GM21737 (cell line): Measurements from ENCODE around the gene NRCAM.
"Not testable (repeated sequence)": the region's sequence is repeated elsewhere in the genome, so short reads cannot be mapped to it uniquely, and the experiment has no call there.

ENCODE experiments used
- ATAC-seq: cut with Tn5 transposase; IDR thresholded peaks from one replicate; pipeline ENCODE4 v1.9.1; 2021; ENCODE audit warnings: mild to moderate bottlenecking, moderate library complexity; ENCODE audit not compliant: unreplicated experiment

The NRCAM gene

GRCh38 chr7:108285003-108285368, 171.2 kb downstream of the NRCAM start:
- no peak for ATAC-seq

- peak; percentile 54 for ATAC-seq
Measured at GRCh38 chr7:108284349-108285002, 171.8 kb downstream of the NRCAM start.

- ATAC-seq, result no peak
Measured at GRCh38 chr7:108283252-108283651, 173.0 kb downstream of the NRCAM start.

- ATAC-seq, result no peak
Measured at GRCh38 chr7:108282427-108282996, 173.7 kb downstream of the NRCAM start.

- no peak for ATAC-seq
Measured at GRCh38 chr7:108280136-108280535, 176.1 kb downstream of the NRCAM start.

- no peak for ATAC-seq
Measured at GRCh38 chr7:108278776-108279175, 177.5 kb downstream of the NRCAM start.

- no peak for ATAC-seq
Measured at GRCh38 chr7:108278281-108278680, 178.0 kb downstream of the NRCAM start.

GRCh38 chr7:108274447-108274846, 181.8 kb downstream of the NRCAM start:
- not testable (repeated sequence) for ATAC-seq

- not testable (repeated sequence) for ATAC-seq
Measured at GRCh38 chr7:108272891-108273290, 183.3 kb downstream of the NRCAM start.

GRCh38 chr7:108270385-108271015, 185.7 kb downstream of the NRCAM start:
- ATAC-seq, result peak; percentile 64

- no peak for ATAC-seq
Measured at GRCh38 chr7:108268200-108268820, 187.9 kb downstream of the NRCAM start.

- no peak for ATAC-seq
Measured at GRCh38 chr7:108267615-108268014, 188.6 kb downstream of the NRCAM start.

GRCh38 chr7:108266491-108266890, 189.7 kb downstream of the NRCAM start:
- ATAC-seq, result no peak

GRCh38 chr7:108266035-108266434, 190.2 kb downstream of the NRCAM start:
- no peak for ATAC-seq

- no peak for ATAC-seq
Measured at GRCh38 chr7:108265007-108265406, 191.2 kb downstream of the NRCAM start.

- ATAC-seq, result peak; percentile 77
Measured at GRCh38 chr7:108263425-108263824, 192.8 kb downstream of the NRCAM start.

- ATAC-seq, result no peak
Measured at GRCh38 chr7:108261560-108262255, 194.5 kb downstream of the NRCAM start.

- ATAC-seq, result not testable (repeated sequence)
Measured at GRCh38 chr7:108259447-108259846, 196.8 kb downstream of the NRCAM start.

- ATAC-seq, result no peak
Measured at GRCh38 chr7:108257954-108258353, 198.3 kb downstream of the NRCAM start.

GRCh38 chr7:108254259-108254658, 202.0 kb downstream of the NRCAM start:
- no peak for ATAC-seq

GRCh38 chr7:108253275-108254044, 202.8 kb downstream of the NRCAM start:
- ATAC-seq, result no peak
